T-helper 2 cell treated with Interferon-gamma antibody and Interleukin-4, amounts not matched to agents 5 μg/mL and 100 μg/mL, for 36 hours (primary cell): ENCODE measurements around the gene MRPS6.

ENCODE experiments used
- DNase-seq: peaks from one replicate; pipeline ENCODE4 v3.0.0; 2021; ENCODE audit warnings: low spot score
- H3K27ac Mint-ChIP-seq: one replicate; pipeline ENCODE4 v1.8.0; 2021; ENCODE audit warnings: mild to moderate bottlenecking, mixed read lengths
- H3K27me3 Mint-ChIP-seq: one replicate; pipeline ENCODE4 v1.8.0; 2021; ENCODE audit warnings: low read depth, mixed read lengths
- H3K36me3 Mint-ChIP-seq: one replicate; pipeline ENCODE4 v1.8.0; 2021; ENCODE audit warnings: low read depth, mixed read lengths
- H3K4me1 Mint-ChIP-seq: one replicate; pipeline ENCODE4 v1.8.0; 2021; ENCODE audit warnings: low read depth, mixed read lengths
- H3K4me3 Mint-ChIP-seq: one replicate; pipeline ENCODE4 v1.8.0; 2022; ENCODE audit warnings: mild to moderate bottlenecking, moderate library complexity, mixed read lengths
- H3K9me3 Mint-ChIP-seq: one replicate; pipeline ENCODE4 v1.8.0; 2021; ENCODE audit warnings: mixed read lengths

MRPS6 gene

GRCh38 chr21:34123609-34124008, 50.2 kb downstream of the MRPS6 start:
- DNase-seq, result no peak
- no peak overlapping the region for H3K4me3 Mint-ChIP-seq
- no peak overlapping the region for H3K27ac Mint-ChIP-seq
- peaks cover 56% of the 10 kb centered on the region for H3K36me3 Mint-ChIP-seq
- no peaks in the 10 kb centered on the region for H3K27me3 Mint-ChIP-seq
- peaks cover 15% of the 10 kb centered on the region for H3K4me1 Mint-ChIP-seq
- H3K9me3 Mint-ChIP-seq, result peaks cover 6% of the 10 kb centered on the region

- peaks cover 37% of the 10 kb centered on the region for H3K4me1 Mint-ChIP-seq
- DNase-seq, result no peak
- no peak overlapping the region for H3K4me3 Mint-ChIP-seq
- H3K27me3 Mint-ChIP-seq, result no peaks in the 10 kb centered on the region
- H3K36me3 Mint-ChIP-seq, result peaks cover 62% of the 10 kb centered on the region
- peak overlapping the region; percentile 37 for H3K27ac Mint-ChIP-seq
- peaks cover 6% of the 10 kb centered on the region for H3K9me3 Mint-ChIP-seq
Observed at GRCh38 chr21:34126269-34126668, 52.9 kb downstream of the MRPS6 start.

- H3K9me3 Mint-ChIP-seq, result peaks cover 6% of the 10 kb centered on the region
- H3K4me1 Mint-ChIP-seq, result peaks cover 40% of the 10 kb centered on the region
- no peak overlapping the region for H3K4me3 Mint-ChIP-seq
- DNase-seq, result no peak
- no peak overlapping the region for H3K27ac Mint-ChIP-seq
- no peaks in the 10 kb centered on the region for H3K27me3 Mint-ChIP-seq
- H3K36me3 Mint-ChIP-seq, result peaks cover 65% of the 10 kb centered on the region
Observed at GRCh38 chr21:34126691-34127090, 53.3 kb downstream of the MRPS6 start.

- peak overlapping the region; percentile 43 for H3K27ac Mint-ChIP-seq
- DNase-seq, result no peak
- H3K4me1 Mint-ChIP-seq, result peaks cover 54% of the 10 kb centered on the region
- no peak overlapping the region for H3K4me3 Mint-ChIP-seq
- no peaks in the 10 kb centered on the region for H3K27me3 Mint-ChIP-seq
- peaks cover 6% of the 10 kb centered on the region for H3K9me3 Mint-ChIP-seq
- peaks cover 65% of the 10 kb centered on the region for H3K36me3 Mint-ChIP-seq
Observed at GRCh38 chr21:34128124-34128523, 54.7 kb downstream of the MRPS6 start.

GRCh38 chr21:34128674-34129038, 55.3 kb downstream of the MRPS6 start:
- no peak for DNase-seq
- Mint-ChIP-seq H3K36me3 (peaks cover 66% of the 10 kb centered on the region), H3K9me3 (peaks cover 6% of the 10 kb centered on the region), H3K4me1 (peaks cover 60% of the 10 kb centered on the region), H3K27me3 (no peaks in the 10 kb centered on the region), H3K27ac (peak overlapping the region; percentile 84), H3K4me3 (peak overlapping the region; percentile 73)

GRCh38 chr21:34129039-34129891, 55.9 kb downstream of the MRPS6 start:
- peak overlapping the region; percentile 84 for H3K27ac Mint-ChIP-seq
- peak; percentile 78 for DNase-seq
- peaks cover 60% of the 10 kb centered on the region for H3K4me1 Mint-ChIP-seq
- H3K27me3 Mint-ChIP-seq, result no peaks in the 10 kb centered on the region
- peaks cover 66% of the 10 kb centered on the region for H3K36me3 Mint-ChIP-seq
- H3K4me3 Mint-ChIP-seq, result peak overlapping the region; percentile 73
- peaks cover 6% of the 10 kb centered on the region for H3K9me3 Mint-ChIP-seq

- DNase-seq, result no peak
- H3K36me3 Mint-ChIP-seq, result peaks cover 67% of the 10 kb centered on the region
- no peaks in the 10 kb centered on the region for H3K27me3 Mint-ChIP-seq
- peaks cover 62% of the 10 kb centered on the region for H3K4me1 Mint-ChIP-seq
- H3K27ac Mint-ChIP-seq, result peak overlapping the region; percentile 84
- peak overlapping the region; percentile 73 for H3K4me3 Mint-ChIP-seq
- no peaks in the 10 kb centered on the region for H3K9me3 Mint-ChIP-seq
Observed at GRCh38 chr21:34129901-34130715, 56.7 kb downstream of the MRPS6 start.

- H3K27me3 Mint-ChIP-seq, result no peaks in the 10 kb centered on the region
- no peaks in the 10 kb centered on the region for H3K9me3 Mint-ChIP-seq
- peaks cover 62% of the 10 kb centered on the region for H3K4me1 Mint-ChIP-seq
- peak overlapping the region; percentile 73 for H3K4me3 Mint-ChIP-seq
- no peak for DNase-seq
- peaks cover 68% of the 10 kb centered on the region for H3K36me3 Mint-ChIP-seq
- peak overlapping the region; percentile 84 for H3K27ac Mint-ChIP-seq
Observed at GRCh38 chr21:34130716-34130985, 57.3 kb downstream of the MRPS6 start.

GRCh38 chr21:34131586-34131985, 58.2 kb downstream of the MRPS6 start:
- Mint-ChIP-seq H3K4me1 (peaks cover 58% of the 10 kb centered on the region), H3K27ac (peak overlapping the region; percentile 84), H3K9me3 (no peaks in the 10 kb centered on the region), H3K4me3 (no peak overlapping the region), H3K27me3 (no peaks in the 10 kb centered on the region), H3K36me3 (peaks cover 69% of the 10 kb centered on the region)
- DNase-seq, result no peak

- Mint-ChIP-seq H3K27me3 (no peaks in the 10 kb centered on the region), H3K27ac (peak overlapping the region; percentile 62), H3K9me3 (peaks cover 4% of the 10 kb centered on the region), H3K4me1 (peaks cover 59% of the 10 kb centered on the region), H3K4me3 (peak overlapping the region; percentile 13), H3K36me3 (peaks cover 72% of the 10 kb centered on the region)
- DNase-seq, result no peak
Observed at GRCh38 chr21:34132202-34132601, 58.8 kb downstream of the MRPS6 start.

- H3K27me3 Mint-ChIP-seq, result no peaks in the 10 kb centered on the region
- H3K4me1 Mint-ChIP-seq, result peaks cover 56% of the 10 kb centered on the region
- DNase-seq, result no peak
- peaks cover 9% of the 10 kb centered on the region for H3K9me3 Mint-ChIP-seq
- peak overlapping the region; percentile 51 for H3K4me3 Mint-ChIP-seq
- peaks cover 76% of the 10 kb centered on the region for H3K36me3 Mint-ChIP-seq
- H3K27ac Mint-ChIP-seq, result peak overlapping the region; percentile 71
Observed at GRCh38 chr21:34132926-34133325, 59.5 kb downstream of the MRPS6 start.

GRCh38 chr21:34133392-34133791, 60.0 kb downstream of the MRPS6 start:
- DNase-seq, result no peak
- Mint-ChIP-seq H3K27me3 (no peaks in the 10 kb centered on the region), H3K4me1 (peaks cover 52% of the 10 kb centered on the region), H3K4me3 (peak overlapping the region; percentile 51), H3K36me3 (peaks cover 76% of the 10 kb centered on the region), H3K9me3 (peaks cover 13% of the 10 kb centered on the region), H3K27ac (peak overlapping the region; percentile 71)

GRCh38 chr21:34133802-34134201, 60.4 kb downstream of the MRPS6 start:
- peaks cover 51% of the 10 kb centered on the region for H3K4me1 Mint-ChIP-seq
- no peak for DNase-seq
- H3K36me3 Mint-ChIP-seq, result peaks cover 78% of the 10 kb centered on the region
- no peak overlapping the region for H3K4me3 Mint-ChIP-seq
- H3K27me3 Mint-ChIP-seq, result no peaks in the 10 kb centered on the region
- H3K9me3 Mint-ChIP-seq, result peaks cover 13% of the 10 kb centered on the region
- no peak overlapping the region for H3K27ac Mint-ChIP-seq

- peaks cover 39% of the 10 kb centered on the region for H3K4me1 Mint-ChIP-seq
- H3K27me3 Mint-ChIP-seq, result no peaks in the 10 kb centered on the region
- no peak for DNase-seq
- H3K9me3 Mint-ChIP-seq, result peaks cover 19% of the 10 kb centered on the region
- no peak overlapping the region for H3K4me3 Mint-ChIP-seq
- peaks cover 80% of the 10 kb centered on the region for H3K36me3 Mint-ChIP-seq
- no peak overlapping the region for H3K27ac Mint-ChIP-seq
Observed at GRCh38 chr21:34135330-34135729, 62.0 kb downstream of the MRPS6 start.
